Neural cell (in vitro differentiated cells): ENCODE data around the gene MOB3A. TPM values are rescaled to one million over a fixed set of nuclear protein-coding genes. Genes with fewer than 3 reads are reported as not detected.

Experiments used
- H2AFZ ChIP-seq: fragments of 200-600, 300-800 bp; sonication (generic), shearing (Covaris generic); 2 replicates; pipeline ENCODE4 v1.6.0; 2014; ENCODE audit warnings: low read depth, mild to moderate bottlenecking, antibody characterized with exemption, low read length, moderate library complexity
- H3F3A ChIP-seq: fragments of 200-600 bp; shearing (Covaris generic); 2 replicates; pipeline ENCODE4 v1.6.1; 2016; ENCODE audit warnings: mild to moderate bottlenecking, moderate library complexity, mixed read lengths, antibody characterized with exemption, low read length; ENCODE audit not compliant: insufficient read depth, poor library complexity, severe bottlenecking
- H3K27ac ChIP-seq: fragments of 200-600, 300-800 bp; sonication (generic), shearing (Covaris generic); 2 replicates; pipeline ENCODE4 v1.5.1; 2014; ENCODE audit warnings: mild to moderate bottlenecking, low read length, moderate library complexity
- H3K27me3 ChIP-seq: fragments of 300-800, 200-600 bp; sonication (generic), shearing (Covaris generic); 2 replicates; pipeline ENCODE4 v1.6.0; 2014; ENCODE audit warnings: mild to moderate bottlenecking, low read depth, low read length, moderate library complexity; ENCODE audit not compliant: insufficient read depth
- H3K36me3 ChIP-seq: fragments of 300-800, 200-600 bp; sonication (generic), shearing (Covaris generic); 2 replicates; pipeline ENCODE4 v1.5.1; 2014; ENCODE audit warnings: mild to moderate bottlenecking, antibody characterized with exemption, low read length, moderate library complexity; ENCODE audit not compliant: insufficient read depth
- H3K4me2 ChIP-seq: fragments of 300-800, 200-600 bp; sonication (generic), shearing (Covaris generic); 2 replicates; pipeline ENCODE4 v1.6.0; 2014; ENCODE audit warnings: mild to moderate bottlenecking, low read length
- H3K4me3 ChIP-seq: fragments of 300-800, 200-600 bp; sonication (generic), shearing (Covaris generic); 2 replicates; pipeline ENCODE4 v1.5.1; 2014; ENCODE audit warnings: mild to moderate bottlenecking, low read length, moderate library complexity
- H3K79me2 ChIP-seq: fragments of 200-600 bp; shearing (Covaris generic); replicated peaks from 2 replicates; pipeline ENCODE4 v1.6.0; 2014; ENCODE audit warnings: mild to moderate bottlenecking, low read length, moderate library complexity; ENCODE audit not compliant: insufficient read depth
- H3K9ac ChIP-seq: fragments of 300-800, 200-600 bp; sonication (generic), shearing (Covaris generic); 2 replicates; pipeline ENCODE4 v1.6.1; 2016; ENCODE audit warnings: mild to moderate bottlenecking, low read length, mixed read lengths
- H3K9me2 ChIP-seq: fragments of 200-600 bp; shearing (Covaris generic); 2 replicates; pipeline ENCODE4 v1.6.1; 2016; ENCODE audit warnings: mild to moderate bottlenecking, low read length, mixed read lengths; ENCODE audit not compliant: insufficient read depth
- H3K9me3 ChIP-seq: fragments of 200-600, 300-800 bp; sonication (generic), shearing (Covaris generic); 2 replicates; pipeline ENCODE4 v1.6.1; 2016; ENCODE audit warnings: mild to moderate bottlenecking, mixed run types, low read length, moderate library complexity, mixed read lengths
- H4K20me1 ChIP-seq: fragments of 200-600 bp; shearing (Covaris generic); 2 replicates; pipeline ENCODE4 v1.6.1; 2016; ENCODE audit warnings: mild to moderate bottlenecking, mixed run types; ENCODE audit not compliant: insufficient read depth
- EP300 ChIP-seq: fragments of 450-650 bp; conservative IDR thresholded peaks from 2 replicates; pipeline ENCODE4 v1.6.1; 2014; ENCODE audit warnings: antibody characterized with exemption, mild to moderate bottlenecking, moderate library complexity; ENCODE audit not compliant: poor library complexity, severe bottlenecking
- EZH2 ChIP-seq: fragments of 200-600, 300-800 bp; shearing (Covaris generic), sonication (generic); IDR thresholded peaks from 2 replicates; pipeline ENCODE4 v1.6.1; 2014; ENCODE audit warnings: antibody characterized with exemption, low read length, borderline replicate concordance, mild to moderate bottlenecking; ENCODE audit not compliant: insufficient read depth, poor library complexity, severe bottlenecking
- MXI1 ChIP-seq: fragments of 450-650 bp; conservative IDR thresholded peaks from 2 replicates; pipeline ENCODE4 v1.6.1; 2014; ENCODE audit warnings: antibody characterized with exemption, mild to moderate bottlenecking; ENCODE audit not compliant: poor library complexity, severe bottlenecking
- POLR2AphosphoS5 ChIP-seq: IDR thresholded peaks from 2 replicates; pipeline ENCODE4 v1.6.1; 2012
- RAD21 ChIP-seq: fragments of 450-650 bp; conservative IDR thresholded peaks from 2 replicates; pipeline ENCODE4 v1.6.1; 2014; ENCODE audit warnings: antibody characterized with exemption, mild to moderate bottlenecking, moderate library complexity
- SMC3 ChIP-seq: fragments of 450-650 bp; conservative IDR thresholded peaks from 2 replicates; pipeline ENCODE4 v1.6.1; 2014; ENCODE audit warnings: antibody characterized with exemption, mild to moderate bottlenecking, moderate library complexity; ENCODE audit not compliant: poor library complexity
- TAF1 ChIP-seq: IDR thresholded peaks from 2 replicates; pipeline ENCODE4 v1.6.1; 2012; ENCODE audit warnings: low read depth
- polyA plus RNA-seq: library from polyadenylated mRNA; depleted of rRNA; stranded (reverse); fragments of >200 nt; gene quantifications from 2 replicates; pipeline ENCODE4 v1.2.3, GENCODE V29; 2014
- TF ChIP-seq, protein P1 (sequence below): fragments of 450-650 bp; IDR thresholded peaks from 2 replicates; pipeline ENCODE4 v1.5.1; 2014; ENCODE audit warnings: antibody characterized with exemption, mild to moderate bottlenecking, moderate library complexity; ENCODE audit not compliant: poor library complexity, severe bottlenecking
- TF ChIP-seq, protein P2 (sequence below): IDR thresholded peaks from 2 replicates; pipeline ENCODE4 v1.6.1; 2012; ENCODE audit warnings: borderline replicate concordance

Gene MOB3A
- polyA plus RNA-seq, 1 donor from 2014 or later = 5.8 TPM

DNA sequence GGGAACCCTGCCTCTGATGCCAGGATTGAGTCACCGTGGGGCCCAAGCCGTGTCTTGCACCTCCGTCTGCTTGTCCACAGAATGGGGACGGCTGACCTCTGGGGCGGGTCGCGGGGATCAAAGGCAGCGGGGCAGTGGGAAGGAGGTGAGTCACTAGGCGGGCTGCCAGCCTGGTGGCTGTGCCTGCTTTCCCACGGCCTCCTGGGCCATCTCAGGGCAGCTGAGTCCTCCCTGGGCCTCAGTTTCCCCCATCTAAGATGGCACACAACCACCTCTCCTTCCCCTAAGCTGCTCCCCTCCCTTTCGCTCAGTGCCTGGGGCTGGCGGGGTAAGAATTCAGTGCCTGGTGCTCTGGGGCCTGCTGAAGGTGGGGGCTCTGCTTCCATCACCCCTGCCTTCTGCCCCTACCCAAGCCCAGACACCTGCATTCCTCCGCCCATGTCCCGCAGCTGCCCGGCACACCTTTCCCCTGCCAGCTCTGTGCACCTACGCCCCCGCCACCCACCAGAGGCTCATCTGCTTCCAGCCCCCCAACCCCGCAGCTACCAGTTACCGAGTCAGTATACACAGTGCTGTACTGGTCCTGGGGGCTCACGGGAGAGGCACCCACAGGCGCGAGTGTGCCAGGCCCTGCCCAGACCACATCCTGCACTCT, 48.5 kb downstream of the MOB3A start:
- no peaks in the 10 kb centered on the region for H3K36me3 ChIP-seq
- TF ChIP-seq, protein P1, sequence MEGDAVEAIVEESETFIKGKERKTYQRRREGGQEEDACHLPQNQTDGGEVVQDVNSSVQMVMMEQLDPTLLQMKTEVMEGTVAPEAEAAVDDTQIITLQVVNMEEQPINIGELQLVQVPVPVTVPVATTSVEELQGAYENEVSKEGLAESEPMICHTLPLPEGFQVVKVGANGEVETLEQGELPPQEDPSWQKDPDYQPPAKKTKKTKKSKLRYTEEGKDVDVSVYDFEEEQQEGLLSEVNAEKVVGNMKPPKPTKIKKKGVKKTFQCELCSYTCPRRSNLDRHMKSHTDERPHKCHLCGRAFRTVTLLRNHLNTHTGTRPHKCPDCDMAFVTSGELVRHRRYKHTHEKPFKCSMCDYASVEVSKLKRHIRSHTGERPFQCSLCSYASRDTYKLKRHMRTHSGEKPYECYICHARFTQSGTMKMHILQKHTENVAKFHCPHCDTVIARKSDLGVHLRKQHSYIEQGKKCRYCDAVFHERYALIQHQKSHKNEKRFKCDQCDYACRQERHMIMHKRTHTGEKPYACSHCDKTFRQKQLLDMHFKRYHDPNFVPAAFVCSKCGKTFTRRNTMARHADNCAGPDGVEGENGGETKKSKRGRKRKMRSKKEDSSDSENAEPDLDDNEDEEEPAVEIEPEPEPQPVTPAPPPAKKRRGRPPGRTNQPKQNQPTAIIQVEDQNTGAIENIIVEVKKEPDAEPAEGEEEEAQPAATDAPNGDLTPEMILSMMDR = no peak
- TF ChIP-seq, protein P2, sequence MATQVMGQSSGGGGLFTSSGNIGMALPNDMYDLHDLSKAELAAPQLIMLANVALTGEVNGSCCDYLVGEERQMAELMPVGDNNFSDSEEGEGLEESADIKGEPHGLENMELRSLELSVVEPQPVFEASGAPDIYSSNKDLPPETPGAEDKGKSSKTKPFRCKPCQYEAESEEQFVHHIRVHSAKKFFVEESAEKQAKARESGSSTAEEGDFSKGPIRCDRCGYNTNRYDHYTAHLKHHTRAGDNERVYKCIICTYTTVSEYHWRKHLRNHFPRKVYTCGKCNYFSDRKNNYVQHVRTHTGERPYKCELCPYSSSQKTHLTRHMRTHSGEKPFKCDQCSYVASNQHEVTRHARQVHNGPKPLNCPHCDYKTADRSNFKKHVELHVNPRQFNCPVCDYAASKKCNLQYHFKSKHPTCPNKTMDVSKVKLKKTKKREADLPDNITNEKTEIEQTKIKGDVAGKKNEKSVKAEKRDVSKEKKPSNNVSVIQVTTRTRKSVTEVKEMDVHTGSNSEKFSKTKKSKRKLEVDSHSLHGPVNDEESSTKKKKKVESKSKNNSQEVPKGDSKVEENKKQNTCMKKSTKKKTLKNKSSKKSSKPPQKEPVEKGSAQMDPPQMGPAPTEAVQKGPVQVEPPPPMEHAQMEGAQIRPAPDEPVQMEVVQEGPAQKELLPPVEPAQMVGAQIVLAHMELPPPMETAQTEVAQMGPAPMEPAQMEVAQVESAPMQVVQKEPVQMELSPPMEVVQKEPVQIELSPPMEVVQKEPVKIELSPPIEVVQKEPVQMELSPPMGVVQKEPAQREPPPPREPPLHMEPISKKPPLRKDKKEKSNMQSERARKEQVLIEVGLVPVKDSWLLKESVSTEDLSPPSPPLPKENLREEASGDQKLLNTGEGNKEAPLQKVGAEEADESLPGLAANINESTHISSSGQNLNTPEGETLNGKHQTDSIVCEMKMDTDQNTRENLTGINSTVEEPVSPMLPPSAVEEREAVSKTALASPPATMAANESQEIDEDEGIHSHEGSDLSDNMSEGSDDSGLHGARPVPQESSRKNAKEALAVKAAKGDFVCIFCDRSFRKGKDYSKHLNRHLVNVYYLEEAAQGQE = no peak
- TF ChIP-seq TAF1 = no peak
- TF ChIP-seq MXI1 = no peak
- no peak for TF ChIP-seq RAD21
- TF ChIP-seq SMC3 = no peak
- no peak for TF ChIP-seq EZH2
- no peak for TF ChIP-seq EP300
- no peak for TF ChIP-seq POLR2AphosphoS5
- H3K27me3 ChIP-seq = no peaks in the 10 kb centered on the region
- H3K4me3 ChIP-seq = no peak overlapping the region
- H3K27ac ChIP-seq = no peak overlapping the region
- no peaks in the 10 kb centered on the region for H3K9me3 ChIP-seq
- no peak overlapping the region for H3K4me2 ChIP-seq
- no peaks in the 10 kb centered on the region for H3F3A ChIP-seq
- no peak overlapping the region for H3K9ac ChIP-seq
- H3K79me2 ChIP-seq = peaks cover 29% of the 10 kb centered on the region
- peaks cover 6% of the 10 kb centered on the region for H4K20me1 ChIP-seq
- no peak overlapping the region for H2AFZ ChIP-seq
- no peaks in the 10 kb centered on the region for H3K9me2 ChIP-seq

DNA sequence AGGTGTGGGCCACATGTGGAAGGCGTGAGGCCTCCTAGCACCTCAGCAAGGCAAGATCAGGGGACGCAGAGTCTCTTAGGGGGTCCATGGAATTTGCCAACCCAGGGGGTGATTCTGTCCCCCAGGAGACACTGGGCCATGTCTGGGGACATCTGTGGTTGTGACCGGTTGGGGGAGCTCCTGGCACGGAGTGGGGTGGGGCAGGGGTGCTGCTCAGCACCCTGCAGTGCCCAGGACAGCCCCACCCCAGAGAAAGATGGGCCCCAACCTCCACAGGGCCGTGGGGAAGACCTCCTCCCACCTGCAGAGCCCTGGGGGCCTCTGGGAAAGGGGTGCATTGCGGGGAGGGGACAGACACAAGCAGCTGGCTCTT, 49.1 kb downstream of the MOB3A start:
- H3K9ac ChIP-seq = no peak overlapping the region
- H3K9me3 ChIP-seq = no peaks in the 10 kb centered on the region
- H3K4me2 ChIP-seq = no peak overlapping the region
- no peak overlapping the region for H3K27ac ChIP-seq
- no peak overlapping the region for H3K4me3 ChIP-seq
- H4K20me1 ChIP-seq = peaks cover 6% of the 10 kb centered on the region
- H3K9me2 ChIP-seq = no peaks in the 10 kb centered on the region
- H3K36me3 ChIP-seq = no peaks in the 10 kb centered on the region
- H2AFZ ChIP-seq = no peak overlapping the region
- H3F3A ChIP-seq = no peaks in the 10 kb centered on the region
- no peaks in the 10 kb centered on the region for H3K27me3 ChIP-seq
- TF ChIP-seq, protein P1 = no peak
- TF ChIP-seq SMC3 = no peak
- no peak for TF ChIP-seq EP300
- TF ChIP-seq TAF1 = no peak
- TF ChIP-seq, protein P2 = no peak
- no peak for TF ChIP-seq RAD21
- TF ChIP-seq MXI1 = no peak
- TF ChIP-seq POLR2AphosphoS5 = no peak
- no peak for TF ChIP-seq EZH2
- H3K79me2 ChIP-seq = peaks cover 29% of the 10 kb centered on the region
